Epithelial cell of proximal tubule (primary cell): ENCODE measurements around the gene IGLON5. TPM values are rescaled to one million over a fixed set of nuclear protein-coding genes. Genes with fewer than 3 reads are reported as not detected.

Experiments used
- DNase-seq: peaks from one replicate; pipeline ENCODE4 v3.0.0-alpha.2; 2011; ENCODE audit warnings: low read depth
- H3K4me3 ChIP-seq: 2 replicates; pipeline ENCODE4 v1.5.1; 2011; ENCODE audit warnings: low read depth, mild to moderate bottlenecking, low read length
- CTCF ChIP-seq: conservative IDR thresholded peaks from 2 replicates; pipeline ENCODE4 v1.5.1; 2012; ENCODE audit warnings: low read depth, mild to moderate bottlenecking, low read length
- total RNA-seq: library from RNA; depleted of rRNA; stranded (reverse); fragments of >200 nt; gene quantifications from 2 replicates; pipeline ENCODE4 v1.2.3, GENCODE V29; 2015

Gene IGLON5
- total RNA-seq, 1 donor from 2014 or later, result 0.06 TPM

DNA sequence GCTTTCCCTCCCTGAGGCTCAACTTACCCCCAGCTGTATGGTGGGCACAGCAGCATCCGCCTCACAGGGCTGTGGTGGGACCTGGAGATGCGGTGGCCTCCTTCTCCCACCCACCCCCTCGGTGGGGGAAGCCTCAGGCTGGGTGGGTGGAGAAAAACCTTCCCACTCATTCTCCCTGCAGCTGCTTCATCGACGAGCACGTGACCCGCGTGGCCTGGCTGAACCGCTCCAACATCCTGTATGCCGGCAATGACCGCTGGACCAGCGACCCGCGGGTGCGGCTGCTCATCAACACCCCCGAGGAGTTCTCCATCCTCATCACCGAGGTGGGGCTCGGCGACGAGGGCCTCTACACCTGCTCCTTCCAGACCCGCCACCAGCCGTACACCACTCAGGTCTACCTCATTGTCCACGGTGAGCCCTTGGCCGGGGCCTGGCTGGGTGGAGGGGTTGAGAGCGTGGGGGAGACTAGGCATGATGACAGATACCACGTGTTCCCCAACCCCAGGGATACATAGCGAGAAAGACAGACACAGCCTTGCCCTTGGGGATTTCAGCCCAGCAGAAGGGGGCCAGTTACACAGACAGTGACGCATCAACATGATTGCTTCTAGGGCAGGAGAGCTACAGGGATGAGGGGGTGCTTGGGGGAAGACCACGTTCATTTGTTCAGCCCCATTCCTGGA is 12.2 kb downstream of the IGLON5 start:
- DNase-seq, result no peak
- no peak overlapping the region for H3K4me3 ChIP-seq
- no peak for TF ChIP-seq CTCF

GRCh38 chr19:51324167-51324481 is 12.7 kb downstream of the IGLON5 start:
- DNase-seq, result no peak
- TF ChIP-seq CTCF, result no peak
- H3K4me3 ChIP-seq, result no peak overlapping the region

DNA sequence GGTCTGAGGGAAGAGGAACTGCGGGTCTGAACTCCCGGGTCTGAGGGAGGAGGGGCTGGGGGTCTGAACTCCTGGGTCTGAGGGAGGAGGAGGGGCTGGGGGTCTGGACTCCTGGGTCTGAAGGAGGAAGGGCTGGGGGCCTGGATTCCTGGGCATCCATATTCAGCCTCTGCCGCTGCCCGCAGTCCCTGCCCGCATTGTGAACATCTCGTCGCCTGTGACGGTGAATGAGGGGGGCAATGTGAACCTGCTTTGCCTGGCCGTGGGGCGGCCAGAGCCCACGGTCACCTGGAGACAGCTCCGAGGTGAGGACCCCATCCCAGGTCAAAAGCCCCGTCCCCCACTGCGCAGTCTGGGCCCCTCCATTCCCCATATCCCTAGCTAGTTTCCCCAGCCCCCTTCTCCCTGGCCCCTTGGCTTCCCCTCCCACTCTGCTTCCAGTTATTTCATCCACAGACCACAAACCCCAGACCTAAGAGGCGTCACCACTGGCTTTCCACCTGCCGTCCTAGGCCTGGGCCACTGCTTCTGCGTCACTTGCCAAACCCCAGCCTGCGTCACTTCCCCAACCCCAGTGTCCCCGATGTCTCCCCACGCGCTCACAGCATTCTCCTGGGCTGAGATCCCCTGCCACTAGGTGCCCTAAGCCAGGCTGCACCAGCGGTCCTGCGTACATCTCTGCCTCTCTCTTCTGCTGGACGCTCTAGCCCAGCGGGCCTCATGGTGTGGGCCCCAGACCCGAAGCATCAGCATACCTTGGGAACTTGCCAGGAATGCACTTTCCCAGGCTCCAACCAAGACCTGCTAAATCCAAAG is 13.9 kb downstream of the IGLON5 start:
- no peak for TF ChIP-seq CTCF
- H3K4me3 ChIP-seq, result no peak overlapping the region
- DNase-seq, result no peak

DNA sequence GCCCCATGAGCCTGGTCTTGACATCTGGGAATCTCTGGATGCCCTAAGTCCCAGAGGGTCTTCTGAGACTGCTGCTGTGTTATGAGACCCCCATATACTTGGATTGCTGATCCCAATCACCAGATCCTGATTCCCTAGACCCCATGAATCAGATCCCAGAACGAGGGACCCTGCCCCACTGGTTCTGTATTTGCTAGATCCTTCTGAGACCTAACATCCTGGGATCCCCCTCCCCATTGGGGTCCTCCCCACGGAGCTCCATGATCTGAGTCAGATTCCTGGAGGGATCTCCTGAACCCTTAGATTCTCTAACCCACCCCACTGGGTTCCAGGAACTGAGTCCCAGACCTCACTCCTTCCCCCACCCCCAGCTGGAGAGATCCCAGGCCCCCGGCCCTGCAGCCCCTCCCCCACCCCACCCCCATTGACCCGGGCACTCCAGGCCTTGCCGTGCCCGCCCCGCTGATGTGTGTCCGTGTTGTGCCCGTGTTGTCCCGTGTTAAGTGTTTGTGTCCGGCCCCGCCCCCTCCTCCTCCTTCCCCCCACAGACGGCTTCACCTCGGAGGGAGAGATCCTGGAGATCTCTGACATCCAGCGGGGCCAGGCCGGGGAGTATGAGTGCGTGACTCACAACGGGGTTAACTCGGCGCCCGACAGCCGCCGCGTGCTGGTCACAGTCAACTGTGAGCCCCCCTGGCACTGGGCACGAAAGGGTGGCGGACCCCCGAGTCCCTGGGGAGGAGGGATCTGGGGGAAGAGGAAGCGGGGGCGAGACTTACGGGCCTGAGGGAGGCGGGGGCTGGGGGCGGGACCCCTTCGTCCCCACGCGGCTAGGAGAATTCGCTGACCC is 15.0 kb downstream of the IGLON5 start:
- no peak for DNase-seq
- no peak overlapping the region for H3K4me3 ChIP-seq
- TF ChIP-seq CTCF, result no peak

DNA sequence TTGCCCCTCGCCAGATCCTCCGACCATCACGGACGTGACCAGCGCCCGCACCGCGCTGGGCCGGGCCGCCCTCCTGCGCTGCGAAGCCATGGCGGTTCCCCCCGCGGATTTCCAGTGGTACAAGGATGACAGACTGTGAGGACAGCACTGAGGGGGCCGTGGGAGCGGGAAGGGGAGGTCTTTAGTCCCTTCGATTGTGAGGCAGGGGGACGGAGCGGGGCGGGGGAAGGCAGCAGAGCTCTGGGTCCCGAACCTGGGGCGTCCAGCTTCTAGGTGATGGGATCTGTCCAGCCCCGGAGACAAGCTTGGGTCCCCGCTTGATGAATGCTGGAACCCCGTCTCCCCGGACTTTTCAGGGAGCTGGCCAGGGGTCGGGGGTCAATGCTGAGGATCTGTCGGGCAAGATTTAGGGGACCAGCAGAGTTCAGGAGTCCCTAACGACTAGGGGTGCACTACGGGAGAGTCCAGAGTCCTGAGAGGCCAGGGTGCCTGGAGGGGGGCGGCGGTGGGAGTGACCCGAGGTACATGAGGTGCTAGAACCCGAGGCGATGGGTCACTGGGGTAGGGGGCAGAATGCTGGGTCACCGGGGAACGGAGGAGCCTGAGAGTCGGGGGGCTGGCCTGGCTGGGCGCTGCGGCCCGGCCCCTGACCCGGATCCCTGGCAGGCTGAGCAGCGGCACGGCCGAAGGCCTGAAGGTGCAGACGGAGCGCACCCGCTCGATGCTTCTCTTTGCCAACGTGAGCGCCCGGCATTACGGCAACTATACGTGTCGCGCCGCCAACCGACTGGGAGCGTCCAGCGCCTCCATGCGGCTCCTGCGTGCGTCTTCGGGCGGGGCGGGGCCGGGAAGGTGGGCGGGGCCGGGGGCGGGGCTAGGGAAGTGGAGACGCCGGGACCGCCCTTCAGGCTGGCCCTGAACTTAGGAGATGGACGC is 15.9 kb downstream of the IGLON5 start:
- peak; percentile 13 for TF ChIP-seq CTCF
- H3K4me3 ChIP-seq, result peak overlapping the region; percentile 33
- DNase-seq, result no peak

DNA sequence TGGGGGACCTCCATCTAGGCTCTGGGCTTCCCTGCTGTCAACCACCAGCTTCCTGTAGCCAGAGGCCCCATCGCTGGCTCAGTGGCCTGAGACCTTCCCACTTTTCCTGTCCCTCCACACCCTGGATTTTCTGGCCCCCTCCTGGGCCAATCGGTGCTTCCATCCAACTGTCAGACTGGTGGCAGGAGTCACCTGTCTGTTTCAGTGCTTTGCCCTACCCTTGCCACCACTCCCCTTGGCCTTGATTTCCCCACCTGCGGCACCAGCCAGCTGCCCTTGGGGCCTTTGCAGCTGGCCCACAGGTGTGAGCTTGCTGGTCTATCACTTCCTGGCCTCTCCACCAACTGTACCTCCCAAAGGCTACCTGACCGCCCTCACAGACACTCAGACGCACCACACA is 18.0 kb downstream of the IGLON5 start:
- no peak overlapping the region for H3K4me3 ChIP-seq
- no peak for DNase-seq
- no peak for TF ChIP-seq CTCF
